ENCODE results near the gene SH2D3C. TPM values are rescaled to one million over a fixed set of nuclear protein-coding genes. Genes with fewer than 3 reads are reported as not detected.

Gene SH2D3C
- total and polyA plus RNA-seq, 10 of the 15 experiments (the other 5 are each of a cell fraction or from before 2014, with no cell fraction given): 1.2 to 23.5 (median 16.2) TPM

GRCh38 chr9:127785023-127785932 lies 6.8 kb upstream of the SH2D3C start (continued):
- TF ChIP-seq ZBTB11 (CRISPR knock-in tag; IDR thresholded peaks at IDR 0.05): no peak
- TF ChIP-seq ZNF687 (IDR thresholded peaks at IDR 0.05): peak; percentile 51; the same call in 1 of the 2 replicates
- TF ChIP-seq NR2F1 (conservative IDR thresholded peaks at IDR 0.05): 0 out of 2 replicates have a peak, but pooled peaks have one; percentile 46
- TF ChIP-seq NFXL1 (IDR thresholded peaks at IDR 0.05; ENCODE audit: borderline replicate concordance): 0 out of 2 replicates have a peak, but pooled peaks have one; percentile 32
- peak; percentile 27 for TF ChIP-seq BCL3 (IDR thresholded peaks at IDR 0.05; ENCODE audit: borderline replicate concordance, insufficient read depth, low read depth, low read length, poor library complexity, severe bottlenecking)
- TF ChIP-seq MTA3 (IDR thresholded peaks at IDR 0.05; ENCODE audit: borderline replicate concordance, low read length): no peak
- TF ChIP-seq SMC3 (IDR thresholded peaks at IDR 0.05; ENCODE audit: borderline replicate concordance, low read length): peak; percentile 69
- TF ChIP-seq RAD21 (IDR thresholded peaks at IDR 0.05; ENCODE audit: insufficient read depth, low read depth, low read length): peak; percentile 78
- TF ChIP-seq YY1 (IDR thresholded peaks at IDR 0.05; ENCODE audit: low read depth, low read length): peak; percentile 72; the same call in 1 of the 2 replicates
- TF ChIP-seq EGR1 (IDR thresholded peaks at IDR 0.05; ENCODE audit: borderline replicate concordance in 1 of 2, low read depth in 2 of 2, low read length in 2 of 2): peak in 1 of 2 experiments; percentile 87; a peak in 2 of 3 replicates
- TF ChIP-seq KAT2A (conservative IDR thresholded peaks at IDR 0.05; ENCODE audit: control insufficient read depth, low read depth, low read length): no peak
- no peak for TF ChIP-seq WRNIP1 (IDR thresholded peaks at IDR 0.05; ENCODE audit: borderline replicate concordance, low read depth, low read length)
- TF ChIP-seq MLLT1 (IDR thresholded peaks at IDR 0.05): peak; percentile 21; the same call in 1 of the 2 replicates
- TF ChIP-seq RAD51 (IDR thresholded peaks at IDR 0.05): no peak
- TF ChIP-seq CBFB (IDR thresholded peaks at IDR 0.05; ENCODE audit: low read depth): no peak
- TF ChIP-seq HDAC6 (IDR thresholded peaks at IDR 0.05; ENCODE audit: unreplicated experiment): no peak
- no peak for TF ChIP-seq FOXM1 (IDR thresholded peaks at IDR 0.05; ENCODE audit: low read depth, low read length)

Data from GM12878 (cell line).